ENCODE data around the gene KDM4B.

The KDM4B gene

GRCh38 chr19:5119297-5119998 is 150.5 kb downstream of the KDM4B start:
- DNase-seq (ENCODE audit: low read depth in 1 of 2, low spot score in 1 of 2), result no peak

GRCh38 chr19:5120321-5120720 is 151.4 kb downstream of the KDM4B start:
- no peak for DNase-seq (ENCODE audit: low read depth in 1 of 2, low spot score in 1 of 2)

- no peak for DNase-seq (ENCODE audit: low read depth in 1 of 2, low spot score in 1 of 2)
Observed at GRCh38 chr19:5120833-5121232, 151.9 kb downstream of the KDM4B start.

GRCh38 chr19:5121266-5122120 is 152.6 kb downstream of the KDM4B start:
- no peak for DNase-seq (ENCODE audit: low read depth in 1 of 2, low spot score in 1 of 2)

GRCh38 chr19:5122121-5122400 is 153.1 kb downstream of the KDM4B start:
- no peak for DNase-seq (ENCODE audit: low read depth in 1 of 2, low spot score in 1 of 2)

- DNase-seq (ENCODE audit: low read depth in 1 of 2, low spot score in 1 of 2), result no peak
Observed at GRCh38 chr19:5122671-5123409, 153.9 kb downstream of the KDM4B start.

- no peak for DNase-seq (ENCODE audit: low read depth in 1 of 2, low spot score in 1 of 2)
Observed at GRCh38 chr19:5123646-5124045, 154.7 kb downstream of the KDM4B start.

- DNase-seq (ENCODE audit: low read depth in 1 of 2, low spot score in 1 of 2), result no peak
Observed at GRCh38 chr19:5124111-5124855, 155.4 kb downstream of the KDM4B start.

GRCh38 chr19:5125376-5125775 is 156.5 kb downstream of the KDM4B start:
- DNase-seq (ENCODE audit: low read depth in 1 of 2, low spot score in 1 of 2), result no peak

- no peak for DNase-seq (ENCODE audit: low read depth in 1 of 2, low spot score in 1 of 2)
Observed at GRCh38 chr19:5125797-5126497, 157.0 kb downstream of the KDM4B start.

- no peak for DNase-seq (ENCODE audit: low read depth in 1 of 2, low spot score in 1 of 2)
Observed at GRCh38 chr19:5126498-5127223, 157.7 kb downstream of the KDM4B start.

GRCh38 chr19:5127717-5128116 is 158.8 kb downstream of the KDM4B start:
- DNase-seq (ENCODE audit: low read depth in 1 of 2, low spot score in 1 of 2), result no peak

GRCh38 chr19:5128251-5128935 is 159.5 kb downstream of the KDM4B start:
- no peak for DNase-seq (ENCODE audit: low read depth in 1 of 2, low spot score in 1 of 2)

GRCh38 chr19:5128936-5129389 is 160.1 kb downstream of the KDM4B start:
- no peak for DNase-seq (ENCODE audit: low read depth in 1 of 2, low spot score in 1 of 2)

GRCh38 chr19:5129691-5130090 is 160.8 kb downstream of the KDM4B start:
- DNase-seq (ENCODE audit: low read depth in 1 of 2, low spot score in 1 of 2), result no peak

- DNase-seq (ENCODE audit: low read depth in 1 of 2, low spot score in 1 of 2), result peak; percentile 7 to 18
Observed at GRCh38 chr19:5130371-5131030, 161.6 kb downstream of the KDM4B start.

GRCh38 chr19:5131031-5131505 is 162.2 kb downstream of the KDM4B start:
- no peak for DNase-seq (ENCODE audit: low read depth in 1 of 2, low spot score in 1 of 2)

GRCh38 chr19:5131506-5132205 is 162.7 kb downstream of the KDM4B start:
- DNase-seq (ENCODE audit: low read depth in 1 of 2, low spot score in 1 of 2), result no peak

Data from stimulated activated CD4-positive, alpha-beta T cell treated with anti-CD3 and anti-CD28 coated beads, Interleukin-15, amount 100 ng/mL, for 1 hour (primary cell).